Islet precursor cell (in vitro differentiated cells): ENCODE results near the gene BCL6B.
A peak's percentile ranks its signal among the peaks of the same experiment; 100 is the strongest.
"Not testable (repeated sequence)": the region's sequence is repeated elsewhere in the genome, so short reads cannot be mapped to it uniquely, and the experiment has no call there.

Source experiments
- DNase-seq: peaks from one replicate; pipeline ENCODE4 v3.0.0-alpha.2; 2018

Gene BCL6B

GRCh38 chr17:7029659-7030058, 6.8 kb downstream of the BCL6B start:
- DNase-seq = no peak

DNA sequence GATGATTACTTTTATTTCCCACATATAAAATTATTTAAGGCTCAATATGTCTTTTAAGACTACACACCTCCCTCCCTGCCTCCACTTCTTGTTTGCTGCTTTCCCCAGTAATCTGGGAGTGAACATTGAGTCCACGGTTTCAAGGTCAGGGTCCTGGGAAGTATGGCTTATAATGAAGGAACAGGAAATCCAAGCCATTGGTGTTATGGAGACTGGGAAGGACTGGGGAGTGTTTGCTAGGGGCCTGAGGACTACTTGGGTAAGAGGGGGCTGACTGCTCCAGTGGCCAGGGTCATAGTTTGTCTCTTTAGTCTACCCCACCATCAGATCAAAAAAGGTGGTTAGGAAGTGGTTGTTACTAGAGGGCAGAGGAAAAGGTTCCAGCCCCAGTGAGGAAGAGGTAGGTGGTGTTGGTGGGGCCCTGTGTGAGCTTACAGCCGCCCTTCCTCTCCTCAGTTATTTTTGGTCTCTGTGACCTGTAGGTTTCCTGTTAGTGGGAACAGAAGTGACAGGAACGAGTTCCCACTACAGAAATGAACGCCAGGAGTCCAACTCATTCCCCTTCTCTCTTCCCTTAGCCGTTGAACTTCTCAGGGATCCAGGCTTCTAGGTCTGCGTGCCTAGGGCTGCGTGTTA, 12.2 kb downstream of the BCL6B start:
- DNase-seq = no peak

DNA sequence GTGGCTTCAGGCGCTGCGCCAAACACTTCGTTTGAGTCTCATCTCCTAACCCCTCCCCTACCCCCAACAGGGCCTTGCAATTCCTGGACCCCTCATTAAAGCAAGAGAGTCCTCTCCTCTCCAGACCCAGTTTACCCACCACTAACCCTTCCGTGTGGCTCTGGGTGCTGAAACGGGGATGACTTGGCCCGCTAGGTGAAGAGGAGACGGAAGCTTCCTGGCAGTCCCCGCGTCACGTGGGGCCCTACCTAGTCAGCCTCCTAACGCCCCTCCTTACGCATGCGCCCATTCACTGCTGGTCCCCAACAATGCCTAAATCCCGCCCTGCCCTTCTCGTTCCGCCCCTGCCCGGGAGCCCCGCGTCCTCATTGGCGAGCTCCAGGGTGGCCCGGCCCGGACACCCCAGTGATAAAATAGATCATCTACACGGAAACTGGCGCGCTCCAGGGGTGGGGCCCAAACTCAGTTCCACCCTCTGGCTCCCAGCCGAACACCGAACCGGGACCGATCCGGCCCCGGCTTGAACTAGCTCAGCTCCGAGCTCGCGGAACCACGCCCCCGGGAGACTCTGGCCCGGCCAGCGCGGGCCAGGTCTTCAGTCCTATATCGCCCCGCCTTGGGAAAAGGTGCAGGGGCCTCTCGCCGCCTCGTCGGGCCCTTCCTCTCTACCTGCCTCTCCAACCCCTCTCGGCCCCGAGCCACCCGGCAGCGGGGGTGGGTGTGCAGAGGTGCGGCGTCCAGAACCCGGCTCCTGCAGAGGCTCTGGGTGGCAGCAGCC, 12.9 kb downstream of the BCL6B start, which contains the start of gene SLC16A13:
SLC16A13 (plus strand) TSS at position 425 of the 778 bp plus-strand sequence. CDS start 368 bp downstream, outside the sequence.
- DNase-seq = peak; percentile 98

DNA sequence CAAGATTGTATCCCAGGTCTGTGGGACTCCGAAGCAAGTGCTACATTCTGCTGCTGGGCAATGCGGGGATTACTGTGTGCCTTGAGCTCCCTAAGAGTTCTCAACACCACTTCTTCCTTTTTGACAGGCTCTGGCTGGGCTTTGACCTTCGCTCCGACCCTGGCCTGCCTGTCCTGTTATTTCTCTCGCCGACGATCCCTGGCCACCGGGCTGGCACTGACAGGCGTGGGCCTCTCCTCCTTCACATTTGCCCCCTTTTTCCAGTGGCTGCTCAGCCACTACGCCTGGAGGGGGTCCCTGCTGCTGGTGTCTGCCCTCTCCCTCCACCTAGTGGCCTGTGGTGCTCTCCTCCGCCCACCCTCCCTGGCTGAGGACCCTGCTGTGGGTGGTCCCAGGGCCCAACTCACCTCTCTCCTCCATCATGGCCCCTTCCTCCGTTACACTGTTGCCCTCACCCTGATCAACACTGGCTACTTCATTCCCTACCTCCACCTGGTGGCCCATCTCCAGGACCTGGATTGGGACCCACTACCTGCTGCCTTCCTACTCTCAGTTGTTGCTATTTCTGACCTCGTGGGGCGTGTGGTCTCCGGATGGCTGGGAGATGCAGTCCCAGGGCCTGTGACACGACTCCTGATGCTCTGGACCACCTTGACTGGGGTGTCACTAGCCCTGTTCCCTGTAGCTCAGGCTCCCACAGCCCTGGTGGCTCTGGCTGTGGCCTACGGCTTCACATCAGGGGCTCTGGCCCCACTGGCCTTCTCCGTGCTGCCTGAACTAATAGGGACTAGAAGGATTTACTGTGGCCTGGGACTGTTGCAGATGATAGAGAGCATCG, 15.4 kb downstream of the BCL6B start:
- DNase-seq = peak; percentile 55

- DNase-seq = no peak
These were observed 17.0 kb downstream of the BCL6B start for GRCh38 chr17:7039832-7040231.

DNA sequence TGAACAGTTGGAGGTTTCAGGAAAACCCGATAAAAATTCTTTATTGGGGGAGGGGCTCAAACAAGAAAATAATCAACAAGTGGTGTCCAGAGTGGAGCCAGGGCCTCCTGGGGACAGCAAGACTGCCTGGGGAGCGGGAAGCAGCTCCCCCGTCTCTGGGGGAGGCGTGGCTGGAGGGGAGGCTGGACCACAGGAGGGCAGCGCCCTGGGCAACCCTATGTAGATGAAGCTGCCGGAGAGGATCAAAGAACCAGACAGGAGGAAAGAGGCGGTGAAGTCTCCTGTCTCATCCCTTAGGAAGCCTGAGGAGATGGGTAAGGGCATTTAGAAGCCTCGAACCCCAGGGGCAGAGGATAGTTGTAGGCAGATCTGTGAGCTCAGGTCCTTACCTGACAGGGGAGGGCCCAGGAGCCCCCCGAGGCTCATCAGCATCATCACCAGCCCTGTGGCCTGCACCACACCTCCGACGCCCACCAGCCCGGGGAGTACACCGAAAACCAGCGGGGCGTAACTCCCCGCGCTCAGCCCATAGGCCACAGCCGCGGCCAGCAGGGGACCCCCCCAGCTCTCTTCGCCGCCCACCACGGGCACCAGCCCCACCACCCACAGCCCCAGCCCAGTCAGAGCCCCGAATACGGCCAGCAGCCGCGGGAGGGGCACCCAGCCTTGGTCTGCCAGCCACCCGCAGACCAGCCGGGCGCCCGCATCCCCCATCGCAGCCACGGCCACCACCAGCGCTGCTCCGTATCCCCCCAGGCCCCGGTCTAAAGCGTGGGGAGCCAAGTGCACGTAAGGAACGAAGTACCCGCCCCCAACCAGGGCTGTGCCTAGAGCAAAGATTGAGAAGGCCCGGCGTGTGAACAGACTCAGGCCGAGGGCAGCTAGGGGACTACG, 19.0 kb downstream of the BCL6B start:
- DNase-seq = peak; percentile 81

GRCh38 chr17:7042501-7043181, 19.8 kb downstream of the BCL6B start:
- DNase-seq = no peak

GRCh38 chr17:7043182-7043496, 20.3 kb downstream of the BCL6B start:
- no peak for DNase-seq

DNA sequence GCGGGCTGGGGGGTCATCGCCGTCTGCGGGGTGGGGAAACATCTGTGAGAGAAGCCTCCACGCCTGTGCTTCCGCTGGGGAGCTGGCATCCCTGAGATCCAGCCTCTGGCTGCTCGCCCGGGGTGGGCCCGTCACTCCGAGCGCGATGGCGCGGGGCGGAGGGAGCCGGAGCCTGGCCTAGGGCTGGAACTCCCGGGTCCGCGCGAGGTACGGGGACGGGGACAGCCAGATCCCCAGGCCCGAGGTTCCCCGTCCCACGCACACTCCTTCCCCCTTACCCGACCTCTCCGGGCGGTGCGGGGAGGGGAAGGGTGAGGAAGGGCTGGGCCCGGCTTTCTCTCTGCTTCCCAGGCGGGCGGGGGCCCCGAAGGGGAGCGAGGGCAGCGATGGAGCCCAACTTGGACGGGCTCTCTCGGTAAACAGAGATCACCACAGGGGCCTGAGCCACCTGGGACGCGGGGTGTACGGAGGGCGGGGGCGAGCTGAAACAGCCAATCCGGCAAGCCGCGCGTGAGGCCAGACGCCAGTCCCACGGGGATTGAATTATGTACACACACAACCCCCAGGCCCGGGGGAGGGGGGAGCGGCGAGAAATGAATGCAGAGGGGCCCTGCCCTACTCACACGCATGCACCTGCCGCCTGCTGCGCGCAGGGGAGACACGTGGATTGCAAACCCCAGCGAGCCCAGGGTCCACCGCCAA, 20.8 kb downstream of the BCL6B start, which contains the start of gene SLC16A11:
SLC16A11 (minus strand) TSS at position 596 of the 702 bp plus-strand sequence; CDS start at position 17, 579 bp downstream.
- no peak for DNase-seq

GRCh38 chr17:7045492-7046126, 22.8 kb downstream of the BCL6B start:
- DNase-seq = no peak

DNA sequence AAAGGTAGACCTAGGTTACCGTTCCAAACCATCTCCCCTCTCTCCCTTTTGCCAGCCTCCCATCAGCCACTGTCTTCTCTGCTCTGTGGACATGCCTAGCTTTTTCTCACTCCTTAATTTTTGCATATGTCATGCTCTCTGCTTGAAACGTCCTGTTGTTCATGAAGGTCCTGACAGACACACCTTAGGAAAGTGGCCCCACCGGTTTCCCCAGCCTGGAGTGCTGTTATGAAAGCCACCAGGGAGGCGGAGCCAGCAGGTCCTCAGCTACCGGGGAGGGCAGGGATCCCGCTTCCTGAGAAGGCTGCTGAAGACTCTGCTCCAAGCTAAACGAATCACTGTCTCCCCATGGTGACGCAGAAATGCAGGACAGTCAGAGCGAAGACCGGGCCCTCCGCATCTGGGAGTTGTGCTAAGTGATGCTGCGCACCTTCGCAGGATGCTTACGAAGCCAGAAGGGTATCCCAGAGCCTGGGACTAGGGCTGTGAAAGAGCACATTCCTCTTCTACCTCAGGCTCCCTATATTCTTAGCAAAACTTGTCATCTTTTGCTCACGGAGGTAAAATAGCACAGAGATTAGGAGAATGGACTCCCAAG, 23.4 kb downstream of the BCL6B start:
- DNase-seq = peak; percentile 96

DNA sequence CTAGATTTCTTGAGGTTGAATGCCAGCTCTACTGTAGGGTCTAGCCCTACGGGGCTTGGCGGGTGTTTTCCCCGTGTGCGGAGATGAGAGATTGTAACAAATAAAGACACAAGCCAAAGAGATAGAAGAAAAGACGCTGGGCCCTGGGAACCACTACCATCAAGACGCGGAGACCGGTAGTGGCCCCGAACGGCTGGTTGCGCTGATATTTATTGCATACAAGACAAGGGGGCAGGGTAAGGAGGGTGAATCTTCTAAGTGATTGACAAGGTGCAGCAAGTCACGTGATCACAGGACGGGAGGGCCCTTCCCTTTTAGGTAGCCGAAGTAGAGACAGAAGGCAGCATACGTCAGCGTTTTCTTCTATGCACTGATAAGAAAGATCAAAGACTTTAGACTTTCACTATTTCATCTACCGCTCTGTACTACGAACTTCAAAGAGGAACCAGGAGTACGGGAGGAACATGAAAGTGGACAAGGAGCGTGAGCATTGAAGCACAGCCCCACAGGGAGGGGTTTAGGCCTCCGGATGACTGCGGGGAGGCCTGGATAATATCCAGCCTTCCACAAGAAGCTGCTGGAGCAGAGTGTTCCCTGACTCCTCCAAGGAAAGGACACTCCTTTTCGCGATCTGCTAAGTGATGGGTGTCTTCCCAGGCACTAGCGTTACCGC, 24.0 kb downstream of the BCL6B start:
- peak; percentile 85 for DNase-seq

GRCh38 chr17:7047566-7047965, 24.7 kb downstream of the BCL6B start:
- no peak for DNase-seq

DNA sequence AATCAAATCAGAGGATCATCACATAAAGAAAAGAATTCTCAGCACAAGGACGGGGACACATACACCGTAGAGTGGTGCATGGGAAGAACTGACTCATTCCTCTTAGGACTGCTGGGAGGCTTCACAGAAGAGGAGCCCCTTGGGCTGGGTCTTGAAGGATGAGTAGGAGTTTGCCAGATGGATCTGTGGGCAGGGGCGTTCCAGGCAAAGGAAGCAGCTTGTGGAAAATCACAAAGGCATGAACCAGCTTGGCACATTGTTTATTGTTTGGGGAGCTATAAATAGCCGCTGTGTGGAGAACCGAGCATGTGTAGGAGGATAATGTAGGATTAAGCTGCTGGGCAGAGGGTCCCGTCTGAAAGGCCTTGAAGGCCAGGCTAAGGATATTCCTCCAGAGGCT, 26.1 kb downstream of the BCL6B start:
- no peak for DNase-seq

DNA sequence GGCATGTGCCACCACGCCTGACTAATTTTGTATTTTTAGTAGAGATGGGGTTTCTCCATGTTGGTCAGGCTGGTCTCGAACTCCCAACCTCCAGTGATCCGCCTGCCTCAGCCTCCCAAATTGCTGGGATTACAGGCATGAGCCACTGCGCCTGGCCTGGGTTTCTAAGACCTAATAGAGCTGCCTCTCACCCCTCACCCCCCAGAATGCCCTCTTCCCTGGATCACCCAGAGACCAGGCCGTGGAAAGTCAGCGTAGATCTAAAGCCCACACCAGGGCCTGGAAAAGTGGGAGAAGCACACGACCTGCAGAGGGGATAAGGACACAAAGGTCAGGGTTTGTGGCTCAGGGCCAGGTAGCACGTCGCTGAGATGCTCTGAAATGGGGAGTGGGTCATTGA, 27.7 kb downstream of the BCL6B start:
- not testable (repeated sequence) for DNase-seq

DNA sequence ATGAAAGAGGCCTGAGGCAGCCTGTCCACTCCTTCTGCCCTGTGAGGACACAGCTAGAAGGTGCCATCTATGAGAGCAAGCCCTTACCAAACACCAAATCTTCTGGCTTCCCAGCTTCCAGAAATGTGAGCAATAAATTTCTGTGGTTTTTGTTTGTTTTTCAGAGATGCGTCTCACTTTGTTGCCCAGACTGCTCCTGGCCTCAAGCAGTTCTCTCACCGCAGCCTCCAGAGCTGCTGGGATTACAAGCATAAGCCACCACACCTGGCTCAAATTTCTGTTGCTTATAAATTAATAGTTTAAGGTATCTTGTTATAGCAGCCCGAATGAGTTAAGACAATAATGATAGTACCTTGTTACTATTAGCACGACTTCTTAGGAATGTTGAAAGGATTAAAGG, 33.5 kb downstream of the BCL6B start:
- no peak for DNase-seq

GRCh38 chr17:7058831-7059447, 36.1 kb downstream of the BCL6B start:
- no peak for DNase-seq

GRCh38 chr17:7060165-7060891, 37.5 kb downstream of the BCL6B start:
- DNase-seq = no peak
